NCI-H1436 (cell line): ENCODE data around the gene MAGI2.

Experiments
- DNase-seq: peaks from one replicate; lab custom pipeline; 2025; lab: John Stamatoyannopoulos, UW

Gene MAGI2

DNA sequence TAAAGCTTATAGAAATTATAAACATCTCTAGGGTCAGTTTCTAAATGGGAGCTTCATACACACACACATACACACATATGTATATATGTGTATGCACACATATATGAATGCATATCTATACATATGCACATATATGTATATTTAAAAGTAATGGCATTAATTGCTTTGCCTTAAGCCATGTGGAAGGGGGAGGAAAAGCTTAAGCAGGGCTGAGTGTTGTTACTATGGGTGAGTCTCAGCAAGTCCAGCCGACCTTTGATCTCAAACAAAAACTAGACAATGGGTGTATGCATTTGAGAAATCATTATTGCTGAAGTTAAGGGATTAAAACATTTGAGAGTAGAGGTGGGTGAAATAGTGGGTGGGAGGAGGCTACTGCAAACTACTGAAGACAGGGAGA lies 546.7 kb downstream of the MAGI2 start:
- no peak for DNase-seq

DNA sequence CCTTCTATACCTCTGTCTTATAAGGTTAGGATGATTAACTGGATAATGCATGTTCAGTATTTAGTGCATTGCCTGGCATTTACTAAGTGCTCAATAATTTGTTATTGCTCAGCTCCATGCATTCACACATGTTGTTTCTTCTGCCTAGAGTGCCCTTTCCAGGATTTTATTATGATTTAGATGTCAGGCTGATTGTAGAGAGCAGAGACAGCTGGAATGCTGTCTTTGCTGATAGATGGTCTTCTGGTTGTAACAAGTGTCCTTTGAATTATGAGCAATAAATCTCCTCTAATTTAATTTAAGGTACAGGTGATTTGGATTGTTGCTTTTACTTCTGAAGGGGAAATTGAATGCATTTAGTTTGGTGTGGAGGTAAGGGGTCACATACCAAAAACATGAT lies 548.0 kb downstream of the MAGI2 start:
- DNase-seq = no peak

DNA sequence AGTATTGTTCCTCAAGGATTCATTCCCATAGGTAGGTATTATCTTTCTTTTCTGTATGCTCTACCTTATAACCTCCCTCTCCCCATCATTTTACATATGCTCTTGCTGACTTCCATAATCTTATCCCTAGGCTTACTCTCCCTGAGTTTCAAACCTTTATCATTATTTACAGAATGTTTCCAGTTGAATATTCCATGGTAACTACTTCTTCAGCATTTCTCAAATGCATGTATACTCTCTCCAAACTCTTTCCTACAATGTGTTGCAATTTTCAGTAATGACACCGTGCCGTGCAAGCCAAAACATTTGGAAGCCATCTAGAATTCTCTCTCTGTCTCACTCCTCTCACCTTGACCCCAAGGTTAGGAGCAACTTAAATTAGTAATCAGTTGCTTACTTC lies 548.5 kb downstream of the MAGI2 start:
- DNase-seq = no peak

GRCh38 chr7:78901566-78901965 lies 551.9 kb downstream of the MAGI2 start:
- DNase-seq = no peak

DNA sequence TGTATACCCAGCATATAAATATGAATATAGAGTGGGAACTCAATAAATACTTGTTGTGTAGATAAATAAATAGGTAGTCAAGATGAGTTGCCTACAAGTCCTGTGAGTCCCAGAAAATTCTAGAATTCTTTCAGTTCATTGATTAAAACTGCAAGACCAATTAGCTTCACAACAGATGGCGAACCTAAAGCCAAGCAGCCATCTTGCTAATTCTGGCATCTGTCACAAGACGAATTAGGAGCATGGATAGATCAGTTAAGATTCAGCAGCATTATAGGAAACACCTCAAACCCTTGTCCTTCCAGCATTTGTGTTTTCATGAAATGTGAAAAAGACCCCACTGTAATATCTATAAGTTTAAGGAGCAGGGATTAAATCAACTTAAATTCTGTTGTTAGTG lies 552.7 kb downstream of the MAGI2 start:
- no peak for DNase-seq

GRCh38 chr7:78895393-78895792 lies 558.1 kb downstream of the MAGI2 start:
- no peak for DNase-seq

GRCh38 chr7:78879206-78879605 lies 574.3 kb downstream of the MAGI2 start:
- DNase-seq = no peak

DNA sequence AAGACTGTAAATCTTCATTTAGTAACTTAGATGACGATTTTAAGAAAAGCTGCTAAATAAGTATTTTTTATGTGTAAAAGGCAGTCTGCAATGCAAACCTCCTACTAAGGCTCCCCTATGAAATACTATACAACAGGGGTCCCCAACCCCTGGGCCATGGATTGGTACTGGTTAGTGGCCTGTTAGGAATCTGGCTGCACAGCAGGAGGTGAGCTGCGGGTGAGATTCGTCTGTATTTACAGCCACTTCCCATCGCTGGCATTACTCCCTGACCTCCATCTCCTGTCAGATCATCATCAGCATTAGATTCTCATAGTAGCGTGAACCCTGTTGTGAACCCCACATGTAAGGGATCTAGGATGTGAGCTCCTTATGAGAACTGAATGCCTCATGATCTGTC lies 580.4 kb downstream of the MAGI2 start:
- no peak for DNase-seq

GRCh38 chr7:78864339-78864738 lies 589.1 kb downstream of the MAGI2 start:
- no peak for DNase-seq

GRCh38 chr7:78863281-78863680 lies 590.2 kb downstream of the MAGI2 start:
- no peak for DNase-seq

DNA sequence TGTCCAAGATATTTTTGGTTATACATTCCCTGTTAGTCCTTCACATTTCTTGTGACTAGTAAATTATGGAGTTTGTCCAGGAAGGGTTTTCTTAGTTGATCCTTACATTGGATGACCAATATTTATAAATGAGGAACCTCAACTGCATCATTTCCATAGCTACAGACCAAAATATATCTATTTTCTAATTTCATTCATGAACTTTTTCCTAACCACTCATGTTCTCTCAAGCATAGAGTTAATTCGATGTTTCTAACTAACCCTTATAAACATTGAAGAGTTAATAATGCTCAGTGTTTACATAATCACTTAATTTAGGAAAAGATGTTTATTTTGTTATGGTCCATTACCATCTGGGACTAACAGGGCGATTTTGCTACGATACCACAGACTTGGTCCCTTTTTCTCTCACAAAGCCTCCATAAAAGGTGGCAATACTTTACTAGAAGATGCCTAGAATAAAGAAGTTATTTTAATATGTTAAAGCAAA lies 591.0 kb downstream of the MAGI2 start:
- DNase-seq = no peak

GRCh38 chr7:78852951-78853350 lies 600.5 kb downstream of the MAGI2 start:
- no peak for DNase-seq

DNA sequence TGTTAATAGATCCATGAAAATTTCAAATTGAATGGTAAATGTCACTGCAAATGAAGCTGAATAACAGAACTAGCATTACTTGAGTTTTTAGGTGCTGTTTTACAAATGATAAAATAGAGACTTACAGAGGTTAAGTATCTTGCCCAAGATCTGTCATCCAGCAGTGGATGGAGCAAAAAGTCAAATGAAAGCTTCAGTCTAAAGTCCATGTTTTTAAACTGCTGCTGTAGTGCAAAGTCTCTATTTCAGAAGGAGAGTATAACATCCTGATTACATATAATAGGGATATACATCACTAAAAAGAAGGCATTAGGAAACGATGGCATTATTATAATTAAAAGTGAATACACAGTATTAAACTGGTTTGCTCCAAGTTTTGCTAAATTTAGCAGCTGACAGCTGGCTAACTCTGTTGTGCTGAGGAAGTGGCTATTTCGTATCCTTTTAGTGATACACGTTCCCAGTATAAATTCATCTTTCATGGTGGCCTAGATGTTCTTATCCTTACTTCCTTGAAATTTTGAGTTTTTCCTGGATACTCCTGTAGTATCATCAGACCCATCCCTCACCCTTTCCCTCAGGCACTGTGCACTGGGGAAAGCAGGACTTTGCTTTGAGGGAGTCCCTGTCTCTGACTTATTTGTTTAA lies 603.2 kb downstream of the MAGI2 start:
- no peak for DNase-seq

DNA sequence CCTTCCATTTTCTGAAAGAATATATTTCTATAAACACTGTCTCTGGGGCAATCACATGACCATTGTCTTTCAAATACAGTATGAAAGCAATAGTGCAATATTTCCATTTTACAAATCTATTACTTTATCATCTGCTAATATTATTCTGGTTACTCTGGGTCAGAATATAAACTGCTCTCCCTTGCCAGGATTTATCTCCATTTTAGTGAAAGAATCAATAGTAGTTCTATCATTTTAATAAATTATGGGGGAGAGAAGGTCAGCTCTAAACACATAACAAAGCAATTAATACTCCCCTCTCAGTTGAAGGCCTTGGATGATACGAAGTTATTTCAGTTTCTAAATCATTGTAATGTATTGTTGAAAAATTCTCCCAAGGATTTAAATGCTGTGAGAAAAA lies 608.3 kb downstream of the MAGI2 start:
- no peak for DNase-seq

GRCh38 chr7:78842068-78842467 lies 611.4 kb downstream of the MAGI2 start:
- no peak for DNase-seq

DNA sequence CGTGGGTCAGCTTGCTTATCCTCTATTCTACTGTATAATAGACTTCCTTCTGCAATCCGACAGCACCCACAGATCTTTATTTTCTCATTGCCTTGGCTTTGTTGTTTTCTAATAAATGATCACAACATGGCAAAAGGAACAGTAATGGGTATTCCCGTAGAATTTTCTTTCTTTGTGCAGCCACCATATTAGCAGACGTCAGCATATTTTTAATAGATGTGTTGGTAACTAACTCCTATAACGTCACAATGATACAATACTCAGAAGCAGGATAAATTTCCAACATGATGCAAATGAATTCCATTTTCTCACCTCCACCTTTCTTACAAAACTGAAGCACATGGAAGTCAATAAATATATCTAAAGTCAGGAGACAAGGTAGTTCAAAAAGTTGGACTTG lies 617.6 kb downstream of the MAGI2 start:
- DNase-seq = no peak

- DNase-seq = no peak
These were observed 625.1 kb downstream of the MAGI2 start for GRCh38 chr7:78828317-78828716.

DNA sequence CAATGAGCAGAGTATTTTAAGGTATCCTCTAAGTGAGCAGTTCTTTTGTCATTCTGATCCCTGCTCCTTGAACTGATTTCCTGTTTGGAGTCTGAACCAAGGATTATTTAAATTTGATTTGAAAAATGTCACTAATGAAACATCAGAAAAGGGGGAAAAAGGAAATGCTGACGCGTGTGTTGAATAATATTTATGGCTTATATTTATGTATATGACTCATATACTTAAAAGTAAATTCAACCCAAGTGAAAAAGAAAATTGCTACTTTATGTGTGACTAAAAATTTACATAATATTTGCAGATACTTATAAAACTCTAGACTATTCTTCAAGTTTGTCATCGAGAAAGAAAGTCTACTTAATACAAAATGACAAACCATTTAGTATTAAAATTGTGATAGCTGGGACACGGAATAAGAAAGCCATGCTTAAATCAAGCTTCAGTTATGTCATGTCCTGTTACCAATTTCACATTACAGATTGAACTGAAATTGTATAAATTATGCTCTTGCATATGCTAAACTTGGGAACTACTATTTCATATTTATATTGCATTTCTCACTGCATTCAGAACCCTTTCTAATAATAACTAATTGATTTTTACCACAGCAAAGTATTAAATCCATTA lies 649.9 kb downstream of the MAGI2 start:
- no peak for DNase-seq

DNA sequence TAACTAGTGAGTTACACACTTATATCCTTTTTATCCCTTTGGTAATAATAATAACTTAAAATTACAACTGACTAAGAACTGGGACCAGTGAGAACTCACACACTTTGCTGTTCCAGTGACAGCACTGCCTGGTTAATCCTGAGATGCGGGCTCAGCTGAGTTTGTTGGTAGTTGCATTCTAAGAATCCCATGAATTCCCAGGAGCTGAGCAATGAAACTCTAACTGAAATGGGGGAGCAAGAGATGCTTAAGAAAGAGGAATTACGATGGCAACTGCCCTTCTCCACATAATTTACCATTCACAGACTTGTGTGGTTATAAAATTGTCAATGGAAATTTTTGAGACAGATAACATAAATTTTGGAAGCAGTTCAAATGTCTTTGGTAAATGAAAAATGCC lies 659.4 kb downstream of the MAGI2 start:
- no peak for DNase-seq

DNA sequence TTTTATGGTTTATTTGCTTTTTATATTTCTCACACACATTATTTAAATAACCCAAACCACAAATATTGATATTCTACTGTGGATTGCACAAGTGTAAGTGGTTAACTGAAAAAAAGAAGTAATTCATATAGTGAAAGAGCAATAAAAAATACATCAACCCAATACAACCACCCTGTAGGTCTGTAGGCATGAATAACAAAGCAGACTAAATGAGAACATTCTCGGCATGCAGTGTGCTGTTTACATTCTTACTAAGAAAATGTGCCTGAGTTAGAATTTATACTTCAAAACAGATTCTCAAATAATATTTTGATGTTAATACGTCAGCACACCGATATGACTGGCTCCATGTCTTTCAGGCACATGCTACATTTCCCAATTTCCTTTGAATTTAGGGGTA lies 660.8 kb downstream of the MAGI2 start:
- DNase-seq = no peak

GRCh38 chr7:78792006-78792405 lies 661.5 kb downstream of the MAGI2 start:
- DNase-seq = no peak

DNA sequence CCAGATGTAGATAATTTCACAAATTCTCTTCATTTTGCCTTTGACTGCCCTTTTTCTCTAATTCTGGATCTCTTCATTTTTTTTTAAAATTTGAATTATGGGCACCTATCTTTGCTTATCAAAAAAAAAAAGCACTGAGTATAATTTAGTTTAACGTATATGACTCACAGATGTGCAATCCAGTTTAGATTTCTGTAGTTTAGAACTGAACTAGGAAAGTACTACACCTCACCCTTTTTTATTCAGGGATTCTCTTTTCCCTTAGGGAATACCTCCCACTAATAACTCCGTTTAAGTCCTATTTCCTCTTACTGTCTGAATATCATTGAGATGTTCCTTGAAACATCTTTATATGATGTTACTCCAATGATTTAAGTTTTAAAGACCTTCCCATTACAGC lies 665.0 kb downstream of the MAGI2 start:
- no peak for DNase-seq

GRCh38 chr7:78787854-78788253 lies 665.6 kb downstream of the MAGI2 start:
- no peak for DNase-seq

DNA sequence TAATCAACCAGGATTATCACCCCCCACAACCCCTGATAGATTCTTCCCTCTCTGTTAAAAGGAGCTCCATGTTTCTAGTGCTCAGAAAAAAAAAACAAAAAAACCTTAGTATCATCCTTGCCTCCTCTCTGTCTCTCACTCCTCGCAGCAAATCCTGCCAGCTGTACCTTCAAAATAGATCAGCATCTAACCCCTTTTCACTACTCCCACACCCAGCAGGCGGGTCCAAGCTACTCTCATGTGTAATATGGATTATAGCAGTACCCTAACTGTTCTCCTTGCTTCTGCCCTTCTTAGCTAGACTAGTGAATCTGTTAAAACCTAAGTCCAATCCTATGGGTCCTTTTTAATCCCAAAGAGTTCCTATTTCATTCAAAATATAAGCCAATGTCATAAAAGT lies 667.4 kb downstream of the MAGI2 start:
- no peak for DNase-seq
